HG02588 (cell line): ENCODE data around the gene PARP15.
"Not testable (repeated sequence)": the region's sequence is repeated elsewhere in the genome, so short reads cannot be mapped to it uniquely, and the experiment has no call there.

Experiments
- ATAC-seq: cut with Tn5 transposase; IDR thresholded peaks from one replicate; pipeline ENCODE4 v1.9.1; 2021; ENCODE audit warnings: mild to moderate bottlenecking, moderate library complexity; ENCODE audit not compliant: unreplicated experiment

PARP15 gene

GRCh38 chr3:122661633-122662032, 84.2 kb downstream of the PARP15 start:
- no peak for ATAC-seq

DNA sequence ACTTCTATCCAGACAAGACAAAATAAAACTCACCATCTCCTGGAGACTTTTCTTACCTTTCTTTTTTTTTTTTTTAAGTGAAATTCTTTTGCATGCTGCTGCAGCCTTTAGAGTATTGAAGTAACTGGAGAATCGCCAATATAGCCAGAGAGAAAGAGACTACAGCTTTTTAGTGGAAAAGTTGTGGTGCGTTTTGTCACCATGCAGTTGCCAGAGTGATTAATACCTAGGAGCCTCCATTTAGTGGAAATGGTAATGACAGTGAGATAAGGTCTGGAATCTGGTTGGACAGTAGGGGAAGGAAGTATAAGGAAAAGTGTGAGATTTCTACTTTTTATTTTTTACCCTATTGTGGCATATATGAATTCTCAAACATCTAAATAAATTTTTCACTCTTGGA, 85.1 kb downstream of the PARP15 start:
- no peak for ATAC-seq

- ATAC-seq: no peak
Observed at GRCh38 chr3:122665226-122665786, 87.9 kb downstream of the PARP15 start.

DNA sequence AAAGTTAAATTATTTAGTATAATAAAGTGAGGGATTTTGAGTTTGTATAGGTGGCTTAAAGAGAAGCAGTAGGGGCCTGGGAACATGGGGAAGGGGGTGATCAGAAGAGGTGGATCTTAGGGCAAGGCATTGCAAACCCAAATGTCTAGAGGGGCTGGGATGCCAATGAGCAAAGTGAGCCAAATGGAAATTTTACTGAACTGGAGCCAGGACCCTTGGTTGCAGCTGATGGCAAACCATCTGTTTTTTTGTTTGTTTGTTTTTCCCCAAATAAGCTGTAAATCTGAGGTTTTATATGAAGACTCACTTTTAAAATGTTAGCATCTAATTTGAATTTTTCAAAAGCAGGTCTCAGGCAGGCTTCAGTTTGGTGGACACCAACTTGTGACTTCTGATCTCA, 88.4 kb downstream of the PARP15 start:
- ATAC-seq: no peak

GRCh38 chr3:122668930-122669730, 91.7 kb downstream of the PARP15 start:
- peak; percentile 98 for ATAC-seq

DNA sequence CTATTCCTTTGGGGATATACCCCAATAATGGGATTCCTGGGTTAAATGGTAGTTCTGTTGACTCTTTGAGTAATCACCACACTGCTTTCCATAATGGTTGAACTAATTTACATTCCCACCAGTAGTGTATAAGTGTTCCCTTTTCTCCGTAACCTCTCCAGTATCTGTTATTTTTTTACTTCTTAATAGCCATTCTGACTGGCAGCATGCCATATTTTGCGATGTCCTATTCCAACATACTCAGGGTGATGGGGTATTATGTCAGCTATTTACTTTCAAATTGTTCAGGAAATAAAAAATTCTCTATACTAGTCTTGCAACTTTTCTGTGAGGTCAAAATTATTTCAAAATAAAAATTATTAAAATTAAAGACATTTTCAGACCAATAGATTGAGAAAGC, 94.1 kb downstream of the PARP15 start:
- ATAC-seq: no peak

GRCh38 chr3:122674339-122674738, 96.9 kb downstream of the PARP15 start:
- ATAC-seq: no peak

DNA sequence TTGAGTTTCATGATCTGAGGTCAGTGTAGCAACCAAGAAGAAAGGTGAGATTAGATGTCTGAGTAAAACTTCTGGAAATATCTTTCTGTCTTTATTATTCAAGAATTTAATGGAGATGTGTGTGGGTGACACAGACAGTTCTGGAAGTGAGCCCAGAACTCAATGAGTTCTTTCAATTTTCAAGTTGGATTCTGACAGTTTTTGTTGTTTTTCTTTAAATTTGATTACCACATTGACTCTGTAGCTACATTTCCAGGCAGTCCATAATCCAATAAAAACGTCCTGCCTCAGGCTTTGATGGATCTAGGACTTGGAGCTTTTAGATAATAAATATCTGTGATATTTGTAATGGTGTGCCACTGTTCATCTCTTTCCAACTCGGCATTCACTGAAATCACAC, 99.3 kb downstream of the PARP15 start:
- no peak for ATAC-seq

DNA sequence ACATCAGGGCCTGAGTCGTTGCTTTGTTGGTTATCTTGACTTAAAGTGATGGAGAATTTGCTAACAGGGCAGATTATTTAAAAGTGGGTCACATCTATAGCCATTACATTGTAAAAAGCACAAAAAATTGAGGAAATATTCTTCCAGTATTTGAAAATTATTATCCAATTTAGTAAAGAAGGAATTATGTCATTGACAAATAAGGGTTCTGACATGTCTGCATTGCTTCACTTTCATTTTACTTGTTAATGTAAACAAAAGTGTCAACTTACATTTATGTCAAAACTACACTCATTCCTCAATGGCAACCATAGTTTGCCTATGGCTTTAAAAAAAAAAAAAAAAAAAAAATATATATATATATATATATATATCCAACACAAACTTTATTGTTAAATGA, 99.8 kb downstream of the PARP15 start:
- no peak for ATAC-seq

- no peak for ATAC-seq
Observed at GRCh38 chr3:122678506-122678905, 101.1 kb downstream of the PARP15 start.

GRCh38 chr3:122679085-122679881, 101.8 kb downstream of the PARP15 start:
- peak; percentile 31 for ATAC-seq

DNA sequence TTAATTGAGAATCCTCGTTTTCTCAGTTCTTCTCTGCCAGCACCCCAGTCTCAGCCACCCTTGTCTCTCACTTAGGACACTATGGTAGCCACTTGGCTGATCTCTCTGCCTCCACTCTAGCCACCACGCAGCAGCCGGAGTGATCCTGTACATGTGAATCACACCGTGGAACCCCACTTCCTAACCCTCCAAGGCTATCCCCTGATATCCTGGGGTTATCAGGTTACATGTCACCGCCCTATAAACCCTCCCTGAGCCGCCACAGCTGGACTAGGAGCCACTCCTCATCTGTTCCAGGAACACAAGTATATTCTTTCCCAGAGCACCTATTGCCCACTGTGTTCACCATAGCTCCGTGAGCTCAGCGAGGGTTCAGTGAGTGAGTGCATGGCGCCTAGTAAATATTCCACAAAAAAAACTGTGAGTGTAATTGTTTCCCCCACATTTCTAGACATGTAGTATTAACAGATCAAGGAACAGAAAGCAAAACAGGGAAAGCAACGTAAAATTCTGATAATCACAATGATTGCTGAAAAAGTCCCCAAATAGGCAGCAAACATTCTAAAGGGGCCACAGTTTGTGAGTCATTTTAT, 102.5 kb downstream of the PARP15 start:
- no peak for ATAC-seq

GRCh38 chr3:122680475-122681283, 103.2 kb downstream of the PARP15 start, which contains the start of gene PARP14:
TSS of gene PARP14 (plus strand) at chr3:122680839. CDS start at chr3:122680884, 45 bp downstream.
- peak; percentile 42 for ATAC-seq

DNA sequence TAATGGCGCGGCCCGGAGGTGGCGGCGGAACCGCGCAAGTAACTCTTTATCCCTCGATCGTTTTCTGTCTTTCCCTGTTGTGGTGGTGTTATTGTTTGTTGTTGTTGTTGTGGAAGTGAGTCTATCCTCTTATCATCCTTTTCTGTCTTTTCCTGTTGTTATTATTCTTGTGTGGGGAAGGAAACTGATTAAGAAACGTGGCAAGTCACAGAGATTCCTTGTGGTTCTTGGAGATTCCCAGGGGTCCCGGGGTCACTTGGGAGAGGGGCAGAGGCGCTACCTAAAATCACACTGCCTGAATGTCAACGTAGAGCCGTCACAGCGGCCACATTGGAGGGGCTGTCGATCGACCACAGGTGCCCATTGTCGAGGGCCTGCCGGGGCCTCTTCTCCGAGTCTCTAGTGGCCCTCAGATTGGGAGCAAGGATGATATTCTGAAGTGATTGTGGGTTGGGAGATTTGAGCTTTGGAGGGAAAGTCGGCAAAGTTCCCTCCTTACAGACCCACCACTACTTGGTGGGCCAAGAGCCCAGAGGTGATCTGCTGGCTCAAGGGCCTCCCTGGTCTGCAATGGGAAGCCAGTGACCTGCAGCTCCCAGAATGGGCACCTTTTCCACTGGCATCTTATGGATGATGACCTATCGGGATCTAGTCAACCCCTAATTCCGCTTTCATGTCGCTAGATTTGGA, 104.0 kb downstream of the PARP15 start:
- no peak for ATAC-seq

DNA sequence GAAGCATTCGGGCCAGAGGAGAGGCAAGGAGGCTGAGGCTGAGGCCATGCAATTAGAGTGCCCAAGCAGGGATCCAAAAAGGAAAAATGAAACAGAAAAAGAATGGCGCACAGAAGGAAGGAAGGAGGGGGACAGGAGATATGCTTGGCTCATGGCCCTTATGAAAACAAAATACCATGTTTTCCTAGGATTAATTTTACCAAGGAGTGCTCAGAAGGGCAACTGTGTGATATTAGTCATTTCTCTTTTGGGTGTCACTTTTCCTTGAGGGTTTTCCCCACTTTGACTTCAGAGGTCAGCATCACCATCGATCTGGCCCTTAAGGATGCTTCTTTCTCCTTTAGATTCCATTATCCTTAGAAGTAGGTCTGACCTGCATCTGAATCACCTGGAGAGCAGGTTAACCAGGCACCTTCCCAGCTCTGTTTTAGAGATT, 104.5 kb downstream of the PARP15 start:
- no peak for ATAC-seq

DNA sequence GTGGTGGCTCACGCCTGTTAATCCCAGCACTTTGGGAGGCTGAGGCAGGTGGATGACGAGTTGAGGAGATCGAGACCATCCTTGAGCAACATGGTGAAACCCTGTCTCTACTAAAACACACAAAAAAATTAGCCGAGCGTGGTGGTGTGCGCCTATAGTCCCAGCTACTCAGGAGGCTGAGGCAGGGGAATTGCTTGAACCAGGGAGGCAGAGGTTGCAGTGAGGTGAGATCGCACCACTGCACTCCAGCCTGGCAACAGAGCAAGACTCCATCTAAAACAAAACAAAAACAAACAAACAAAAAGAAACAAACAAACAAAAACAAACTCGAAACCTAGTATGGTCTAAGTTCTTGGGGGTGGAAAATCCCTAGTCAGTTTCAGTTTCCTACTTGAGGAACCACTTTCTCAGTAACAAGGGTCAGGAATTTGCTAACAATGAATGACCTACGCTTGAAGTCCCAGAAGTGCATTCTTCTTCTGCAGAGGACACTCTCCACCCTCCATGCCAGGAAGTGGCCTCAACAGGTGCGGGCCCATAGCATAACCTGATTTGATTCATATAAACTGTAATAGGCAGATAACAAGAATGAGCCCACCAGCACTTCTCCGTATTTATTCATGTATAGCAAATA, 105.4 kb downstream of the PARP15 start:
- ATAC-seq: not testable (repeated sequence)

- ATAC-seq: no peak
Observed at GRCh38 chr3:122687298-122687697, 109.8 kb downstream of the PARP15 start.
